GM21360 (cell line): Measurements from ENCODE around the gene MTREX.
A peak's percentile ranks its signal among the peaks of the same experiment; 100 is the strongest.

Experiments
- ATAC-seq: cut with Tn5 transposase; IDR thresholded peaks from one replicate; pipeline ENCODE4 v1.9.1; 2021; ENCODE audit warnings: mild to moderate bottlenecking, moderate library complexity; ENCODE audit not compliant: unreplicated experiment

The MTREX gene

DNA sequence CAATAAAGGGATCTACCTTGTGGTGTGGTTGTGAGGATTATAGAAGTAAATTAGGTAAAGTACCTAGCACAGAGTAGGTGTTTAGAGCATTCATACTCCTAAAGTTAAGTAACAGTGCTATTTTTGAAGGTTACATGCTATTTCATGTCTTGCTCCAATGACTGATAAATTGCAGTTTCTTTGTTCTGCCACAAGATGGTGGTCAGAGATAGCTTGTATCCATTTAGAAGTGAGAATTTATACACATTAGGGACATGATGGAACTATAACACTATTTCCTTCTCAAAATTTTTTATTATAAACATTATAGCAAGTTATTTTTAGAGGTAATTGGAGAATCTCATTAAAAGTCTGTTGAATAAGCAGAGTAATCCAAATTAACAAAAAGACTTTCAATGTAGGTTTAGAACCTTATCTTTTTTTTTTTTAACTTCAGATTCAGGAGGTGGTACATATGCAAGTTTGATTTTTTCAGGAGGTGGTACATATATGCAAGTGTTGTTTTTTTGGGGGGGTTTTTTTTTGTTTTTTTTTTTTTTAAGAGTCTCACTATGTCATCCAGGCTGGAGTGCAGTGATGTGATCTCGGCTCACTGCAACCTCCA lies 17.1 kb downstream of the MTREX start:
- no peak for ATAC-seq

DNA sequence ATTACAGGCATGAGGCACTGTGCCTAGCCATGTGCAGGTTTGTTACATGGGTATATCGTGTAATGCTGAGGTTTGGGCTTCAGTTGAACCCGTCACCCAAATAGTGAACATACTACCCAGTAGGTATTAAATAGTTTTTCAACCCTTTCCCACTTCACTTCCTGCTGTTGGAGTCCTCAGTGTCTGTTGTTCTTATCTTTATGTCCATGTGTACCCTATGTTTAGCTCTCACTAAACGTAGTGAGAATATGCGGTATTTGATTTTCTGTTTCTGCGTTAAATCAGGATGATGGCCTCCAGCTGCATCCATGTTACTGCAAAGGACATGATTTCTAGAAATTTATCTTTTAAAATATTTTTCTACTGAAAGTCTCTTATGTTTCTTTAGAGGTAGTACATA lies 17.8 kb downstream of the MTREX start:
- no peak for ATAC-seq

DNA sequence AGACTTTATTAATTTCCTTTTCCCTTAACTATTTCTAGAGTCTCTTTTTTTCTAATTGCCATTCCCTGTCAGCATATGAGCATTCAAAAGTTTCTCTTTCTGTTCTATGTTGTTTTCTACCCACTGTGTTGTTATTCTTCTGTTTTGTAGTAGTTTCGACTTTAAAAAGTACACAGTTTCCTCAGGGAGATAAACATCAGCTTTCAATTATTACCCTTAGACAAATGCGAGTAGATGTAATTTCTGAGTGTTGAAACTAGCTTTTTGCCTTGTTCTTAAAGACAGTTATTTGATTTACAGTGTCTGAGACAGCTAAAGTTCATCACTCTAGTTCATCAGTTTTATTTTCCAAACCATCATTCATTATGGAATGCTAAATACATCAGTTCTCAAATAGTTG lies 19.5 kb downstream of the MTREX start:
- no peak for ATAC-seq

DNA sequence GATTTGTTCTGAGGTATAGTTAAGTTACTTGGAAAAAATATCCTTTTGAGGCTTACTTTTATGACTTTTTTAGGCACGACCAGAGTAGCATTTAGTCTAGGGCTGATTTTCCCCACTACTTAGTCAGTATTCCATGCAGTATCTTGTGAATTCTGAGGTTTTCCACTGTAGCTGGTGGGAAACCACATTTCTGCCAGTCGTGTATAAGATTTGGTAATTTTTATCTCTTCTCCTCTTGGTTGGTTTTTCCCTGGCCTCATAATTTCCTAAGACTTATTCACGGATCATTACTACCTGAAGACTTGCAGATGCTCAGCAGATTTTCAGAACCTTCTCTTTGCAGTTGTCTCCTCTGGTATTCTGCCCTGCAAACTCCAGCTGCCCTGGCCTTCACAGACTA lies 23.5 kb downstream of the MTREX start:
- ATAC-seq: no peak

DNA sequence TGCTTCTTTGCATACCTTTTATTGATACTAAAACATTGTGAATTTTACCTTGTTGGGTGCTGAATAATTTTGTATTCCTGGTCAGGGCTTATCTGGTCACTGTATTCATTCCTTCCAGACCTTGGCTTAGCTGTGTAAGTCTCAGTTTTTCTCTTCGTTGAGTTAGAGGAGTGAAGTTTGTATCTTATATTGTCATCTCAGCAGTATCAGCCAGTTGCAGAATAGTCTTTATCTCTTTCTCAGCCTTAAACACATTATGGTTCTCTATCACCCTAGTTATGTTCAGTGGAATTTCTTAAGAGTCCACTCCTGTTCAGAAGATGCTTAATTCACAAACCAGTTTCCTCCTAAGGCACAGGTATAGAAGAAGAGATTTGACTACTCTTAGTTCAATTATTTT lies 25.2 kb downstream of the MTREX start:
- ATAC-seq: no peak

DNA sequence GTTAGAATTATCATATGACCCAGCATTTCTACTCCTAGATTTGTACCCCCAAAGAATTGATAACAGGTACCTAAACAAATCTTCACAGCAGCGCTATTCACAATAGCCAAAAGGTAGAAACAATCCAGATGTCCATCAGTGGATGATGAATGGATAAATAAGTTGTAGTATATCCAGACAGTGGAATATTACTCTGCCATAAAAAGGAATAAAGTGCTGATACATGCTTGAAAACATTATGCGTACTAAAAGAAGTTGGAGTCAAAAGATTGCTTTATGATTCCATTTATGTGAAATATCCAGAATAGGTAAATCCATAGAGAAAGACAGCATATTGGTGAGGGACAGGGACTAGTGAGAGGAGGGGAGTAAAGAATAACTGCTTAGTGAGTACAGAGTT lies 26.0 kb downstream of the MTREX start:
- no peak for ATAC-seq

DNA sequence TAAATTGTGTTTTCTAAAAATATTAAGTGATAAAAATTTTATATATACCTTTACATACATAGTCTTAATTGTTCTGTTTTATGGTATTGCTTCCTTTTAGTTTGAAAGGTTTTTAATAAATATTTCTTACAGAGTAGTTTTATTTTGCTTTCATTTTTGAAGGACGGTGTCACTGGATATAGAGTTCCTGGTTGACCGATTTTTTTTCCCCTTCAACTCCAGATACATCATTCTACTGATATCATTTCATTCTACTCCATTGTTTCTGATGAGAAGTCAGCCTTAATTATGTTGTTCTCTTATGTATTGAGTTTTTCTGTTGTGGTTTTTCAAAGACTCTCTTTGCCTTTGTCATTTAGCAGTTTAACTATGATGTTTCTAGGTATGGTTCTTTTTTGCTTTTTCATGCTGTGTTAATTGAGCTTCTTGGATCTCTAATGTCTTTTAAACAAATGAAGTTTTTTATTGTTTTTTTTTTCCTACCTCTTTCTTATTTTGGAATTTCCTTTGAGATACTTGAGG lies 30.4 kb downstream of the MTREX start:
- no peak for ATAC-seq

DNA sequence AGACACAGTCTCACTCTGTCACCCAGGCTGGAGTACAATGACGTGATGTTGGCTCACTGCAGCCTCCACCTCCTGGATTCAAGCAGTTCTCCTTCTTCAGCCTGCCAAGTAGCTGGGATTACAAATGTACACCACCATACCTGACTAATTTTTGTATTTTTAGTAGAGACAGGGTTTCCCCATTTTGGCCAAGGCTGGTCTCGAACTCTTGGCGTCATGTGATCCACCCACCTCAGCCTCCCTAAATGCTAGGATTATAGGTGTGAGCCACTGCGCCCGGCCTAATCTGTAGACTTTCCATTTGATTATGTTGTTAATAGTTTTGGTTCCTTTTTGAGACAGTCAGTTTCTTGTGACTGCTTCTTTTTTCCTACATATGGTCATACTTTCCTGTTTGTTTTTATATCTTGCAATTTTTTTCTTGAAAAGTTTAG lies 31.0 kb downstream of the MTREX start:
- ATAC-seq: peak; percentile 71

DNA sequence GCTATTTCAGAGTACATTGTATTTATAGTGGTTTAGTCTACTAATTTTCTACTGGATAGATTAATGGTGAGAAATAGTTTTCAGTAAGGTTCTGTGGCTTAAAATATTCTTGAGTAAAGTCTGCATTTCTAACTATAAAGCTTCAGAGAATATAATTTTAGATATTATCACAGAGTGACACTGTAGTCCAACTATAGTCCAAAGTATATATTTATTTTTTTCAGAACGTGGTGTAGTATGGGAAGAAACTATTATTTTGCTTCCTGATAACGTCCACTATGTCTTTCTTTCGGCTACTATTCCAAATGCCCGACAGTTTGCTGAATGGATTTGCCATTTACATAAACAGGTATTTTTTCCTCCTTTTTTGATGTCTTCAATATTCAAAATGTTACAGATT lies 35.3 kb downstream of the MTREX start:
- no peak for ATAC-seq

DNA sequence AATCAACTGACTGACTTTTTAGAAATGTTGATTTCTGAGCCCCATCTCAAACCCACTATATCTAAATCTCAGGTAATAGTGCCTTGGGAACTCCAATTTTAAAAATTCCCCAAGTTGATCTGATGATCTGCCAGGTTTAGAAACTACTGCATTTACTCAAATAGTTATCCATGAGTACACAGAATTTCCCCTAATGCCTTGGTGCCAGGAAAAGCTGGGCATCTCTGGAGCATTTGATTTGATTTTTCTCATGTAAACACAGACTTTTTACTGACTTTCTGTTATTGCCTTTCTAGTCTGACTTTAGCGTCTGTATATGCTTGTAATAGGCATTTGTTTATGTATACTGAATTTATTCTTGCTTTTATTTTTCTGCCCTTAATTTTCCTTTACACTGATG lies 35.8 kb downstream of the MTREX start:
- ATAC-seq: no peak

DNA sequence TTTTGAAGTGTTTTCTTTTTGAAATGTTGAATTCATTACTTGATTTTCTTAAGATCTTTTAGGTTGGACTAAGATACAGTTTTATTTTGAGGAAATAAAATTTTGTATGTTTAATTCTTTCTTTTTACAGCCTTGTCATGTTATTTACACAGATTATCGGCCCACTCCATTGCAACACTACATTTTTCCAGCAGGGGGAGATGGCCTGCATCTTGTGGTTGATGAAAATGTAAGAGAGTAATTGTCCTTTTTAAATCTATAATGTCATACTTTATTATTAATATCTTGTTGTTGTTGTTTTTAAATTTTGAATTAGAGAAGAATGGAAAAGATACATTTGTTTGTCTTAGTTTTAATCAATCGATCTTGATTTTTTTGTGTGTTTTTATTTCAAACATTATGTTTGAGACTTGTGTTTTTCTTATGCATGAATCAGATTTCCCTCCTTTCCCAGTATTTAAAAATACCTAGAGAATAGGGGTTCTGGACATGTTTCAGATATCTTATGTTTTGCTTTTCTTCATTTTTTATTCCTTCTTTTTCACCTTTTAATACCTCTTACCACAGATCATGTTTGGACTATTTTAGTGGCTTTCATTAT lies 36.7 kb downstream of the MTREX start:
- ATAC-seq: no peak

DNA sequence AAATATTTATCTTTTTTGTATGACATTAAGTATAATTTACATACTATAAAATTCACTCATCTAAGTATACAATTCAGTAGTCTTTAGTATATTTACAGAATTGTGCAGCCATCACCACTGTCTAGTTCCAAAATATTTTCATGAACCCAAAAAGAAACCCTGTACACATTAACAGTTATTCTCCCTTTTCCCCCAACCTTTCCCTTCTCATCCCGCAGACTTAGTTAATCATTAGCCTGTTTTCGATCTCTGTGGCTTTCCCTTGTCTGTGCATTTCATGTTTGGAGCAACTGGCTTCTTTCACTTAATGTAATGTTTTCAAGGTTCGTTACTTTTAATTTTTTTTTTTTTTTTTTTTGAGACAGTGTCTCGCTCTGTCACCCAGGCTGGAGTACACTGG lies 37.5 kb downstream of the MTREX start:
- no peak for ATAC-seq

DNA sequence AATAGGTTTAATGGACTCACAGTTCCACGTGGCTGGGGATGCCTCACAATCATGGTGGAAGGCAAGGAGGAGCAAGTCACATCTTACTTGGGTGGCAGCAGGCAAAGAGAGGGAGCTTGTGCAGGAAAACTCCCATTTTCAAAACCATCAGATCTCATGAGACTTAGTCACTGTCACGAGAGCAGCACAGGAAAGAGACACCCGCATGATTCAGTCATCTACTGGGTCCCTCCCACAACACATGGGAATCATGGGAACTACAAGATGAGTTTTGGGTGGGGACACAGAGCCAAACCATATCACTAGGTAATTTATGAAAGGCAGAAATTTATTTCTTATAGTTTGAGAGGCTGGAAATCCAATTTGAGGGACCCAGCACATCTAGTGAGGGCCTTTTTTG lies 40.0 kb downstream of the MTREX start:
- no peak for ATAC-seq

DNA sequence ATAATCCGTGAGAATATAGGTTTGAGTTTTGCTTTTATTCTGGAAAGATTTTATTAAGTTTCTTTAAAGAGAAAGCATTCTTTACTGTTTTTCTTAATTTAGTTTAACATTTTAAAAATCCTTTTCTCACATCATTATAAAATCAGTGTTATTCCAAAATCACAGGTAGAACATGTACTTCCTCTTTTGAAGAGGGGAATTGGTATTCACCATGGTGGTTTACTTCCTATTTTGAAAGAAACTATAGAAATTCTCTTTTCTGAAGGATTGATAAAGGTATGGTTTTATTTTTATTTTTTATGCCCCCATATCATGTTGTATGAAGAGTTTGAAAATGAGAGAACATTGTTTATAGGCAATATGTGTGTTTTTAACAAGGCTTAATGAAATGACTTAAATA lies 43.0 kb downstream of the MTREX start:
- ATAC-seq: no peak

DNA sequence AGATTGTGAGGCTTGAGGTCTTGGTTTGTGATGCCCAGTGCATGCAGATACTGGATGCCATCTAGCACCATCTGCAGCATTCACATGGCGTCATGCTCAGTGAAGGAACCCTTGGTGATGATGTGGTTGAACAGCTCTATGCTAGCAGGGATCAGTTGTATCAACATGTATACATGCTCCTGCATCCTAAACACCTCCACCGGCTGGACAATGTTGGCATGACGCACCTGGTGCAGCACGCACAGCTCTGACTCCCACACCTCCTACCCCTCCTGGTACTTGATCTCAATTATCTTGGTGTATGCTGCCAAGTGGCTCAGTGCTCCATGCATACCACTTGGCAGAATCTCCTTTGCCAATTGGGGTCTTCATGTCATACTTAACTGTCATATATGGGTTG lies 49.1 kb downstream of the MTREX start:
- ATAC-seq: no peak

DNA sequence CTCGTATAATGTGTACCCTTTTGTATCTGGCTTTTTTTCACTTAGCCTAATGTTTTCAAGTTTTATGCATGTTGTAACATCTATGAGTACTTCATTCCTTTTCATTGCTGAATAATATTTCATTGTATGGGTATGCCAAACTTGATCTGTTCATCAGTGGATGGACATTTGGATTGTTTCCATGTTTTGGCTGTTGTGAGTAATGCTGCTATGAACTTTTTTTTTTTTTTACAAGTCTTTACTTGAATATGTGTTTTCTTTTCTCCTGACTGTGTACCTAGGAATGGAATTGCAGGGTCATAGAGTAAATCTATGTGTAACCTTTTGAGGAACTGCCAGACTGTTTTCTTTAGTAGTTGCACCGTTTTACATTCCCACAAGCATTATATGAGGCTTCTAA lies 52.4 kb downstream of the MTREX start:
- no peak for ATAC-seq

DNA sequence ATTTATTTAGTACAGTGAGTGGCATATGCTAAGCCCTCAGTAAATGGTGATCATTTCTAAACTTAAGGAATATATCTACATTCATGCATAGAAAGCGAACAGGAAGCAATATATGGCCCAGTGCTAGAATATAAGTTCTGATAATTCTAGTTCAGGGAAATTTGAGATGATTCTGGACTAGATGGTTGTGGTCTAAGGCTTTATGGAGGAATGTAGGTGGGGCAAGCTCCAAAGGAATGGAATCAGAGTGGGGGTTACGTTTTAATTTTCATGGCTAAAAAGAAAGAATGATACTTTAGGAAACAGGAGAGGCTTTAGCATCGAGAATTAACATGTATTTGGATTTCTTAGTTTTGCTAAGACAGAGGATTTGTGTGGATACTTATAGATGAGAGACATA lies 56.1 kb downstream of the MTREX start:
- no peak for ATAC-seq

DNA sequence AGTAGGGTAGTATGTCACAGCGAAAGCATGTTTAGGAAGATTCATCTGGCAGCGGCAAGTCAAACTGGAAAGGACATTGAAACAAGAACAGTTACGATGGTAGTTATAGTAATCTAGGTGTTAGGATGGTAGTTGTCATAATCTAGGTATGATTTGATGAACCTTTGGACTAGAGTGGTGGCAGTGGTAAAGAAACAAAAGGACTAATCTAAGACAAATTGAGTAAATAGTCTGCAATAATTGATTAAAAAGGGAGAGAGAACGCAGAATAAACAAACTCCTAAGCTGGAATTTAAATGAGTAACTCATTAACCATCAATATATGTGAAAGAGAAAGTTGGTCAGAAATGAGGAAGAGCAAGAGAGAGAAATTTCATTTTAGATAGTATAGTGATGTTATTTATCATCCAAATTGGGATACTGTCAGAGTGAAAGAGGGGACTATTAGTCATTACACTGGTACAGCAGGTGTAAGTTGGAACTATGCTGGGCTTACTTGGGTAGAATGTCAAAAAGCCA lies 56.8 kb downstream of the MTREX start:
- ATAC-seq: peak; percentile 99

DNA sequence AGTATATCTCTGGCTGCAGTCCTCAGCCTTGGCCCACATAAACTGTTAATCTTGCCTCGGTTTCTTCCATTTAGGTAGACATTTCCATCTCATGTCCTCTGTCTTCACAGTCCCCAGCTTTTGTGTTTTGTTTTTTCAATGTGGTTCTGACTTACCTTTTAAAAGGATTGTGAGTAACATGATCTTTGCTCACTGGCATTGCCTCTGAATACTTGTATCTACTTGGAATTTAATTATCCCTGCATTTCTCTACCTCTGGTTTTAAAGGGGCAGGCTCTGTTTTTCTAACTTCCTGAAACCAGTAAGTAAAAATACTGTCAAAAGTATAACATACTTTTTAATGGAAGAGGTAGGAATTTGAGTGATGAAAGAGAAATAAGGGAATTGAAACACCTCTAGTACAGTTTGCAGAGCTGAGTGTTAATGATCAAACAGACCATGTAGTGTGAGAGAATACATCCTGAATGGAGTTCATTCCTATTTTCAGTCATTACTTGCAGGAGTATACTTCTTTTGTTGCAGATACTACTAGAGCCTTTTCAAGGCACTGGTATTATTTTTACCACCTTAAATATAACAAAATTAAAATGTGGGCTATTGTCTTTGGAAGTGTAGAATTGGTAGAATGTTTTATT lies 62.6 kb downstream of the MTREX start:
- no peak for ATAC-seq

DNA sequence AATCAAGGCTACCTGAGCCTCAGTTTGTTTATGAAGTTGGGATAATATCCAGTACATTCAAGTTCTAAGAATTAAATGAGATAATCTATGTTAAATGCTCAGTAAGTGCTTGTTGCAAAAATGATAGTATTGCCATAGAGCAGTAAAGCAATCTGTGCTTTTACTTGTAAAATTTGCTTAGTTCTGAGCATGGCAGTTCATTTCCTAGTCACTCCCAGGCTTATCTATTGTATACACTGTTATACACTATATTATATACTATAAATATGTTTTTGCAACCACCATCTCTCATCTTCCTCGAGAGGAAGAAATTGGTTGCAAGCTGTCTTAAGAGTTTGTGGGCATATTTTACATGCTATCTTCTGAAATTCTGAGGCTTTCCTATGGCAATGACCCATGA lies 63.4 kb downstream of the MTREX start:
- ATAC-seq: no peak

DNA sequence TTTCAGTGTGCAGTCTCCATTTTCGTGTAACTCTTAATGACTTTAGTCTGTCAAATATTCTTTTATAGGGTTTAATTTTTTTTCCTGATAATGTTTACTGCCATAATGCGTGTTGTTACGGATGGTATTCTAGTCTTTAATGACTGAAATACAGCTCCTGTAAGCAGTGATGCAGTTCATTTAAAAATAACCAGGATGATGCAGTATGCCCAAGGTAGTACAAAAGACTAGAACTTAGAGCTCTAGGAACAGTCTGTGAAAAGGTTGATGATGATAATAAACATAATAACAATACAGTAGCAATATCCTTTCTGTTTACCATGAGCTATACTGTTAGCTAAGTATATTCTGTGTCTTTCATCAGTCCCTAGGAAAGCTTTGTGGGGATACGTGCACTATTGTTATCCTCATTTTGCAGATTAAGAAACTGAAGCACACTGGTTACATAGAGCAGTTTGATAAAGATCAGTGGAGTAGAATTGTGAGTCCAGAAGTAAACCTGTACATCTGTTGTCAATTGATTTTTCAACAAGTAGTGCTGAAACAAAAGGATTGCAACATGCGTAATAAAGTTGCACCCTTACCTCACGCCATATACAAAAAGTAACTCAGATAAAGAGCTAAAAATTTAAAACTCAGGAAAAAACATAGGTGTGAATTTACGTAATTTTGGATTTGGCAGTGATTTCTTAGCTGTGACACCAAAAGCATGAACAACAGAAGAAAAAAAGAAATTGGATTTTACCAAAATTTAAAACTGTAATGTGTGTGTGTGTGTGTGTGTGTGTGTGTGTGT lies 64.5 kb downstream of the MTREX start:
- ATAC-seq: no peak
